K562 (cell line): Measurements from ENCODE around the gene DLX4. TPM values are rescaled to one million over a fixed set of nuclear protein-coding genes. Genes with fewer than 3 reads are reported as not detected.

Source experiments
- ATAC-seq: fragments of 200-7000 bp; cut with Tn5 transposase; 3 replicates; pipeline ENCODE4 v1.9.1; 2020; ENCODE audit warnings: moderate library complexity
- BruUV-seq: library from RNA; stranded (reverse); fragments of 400-500 nt; replicated peaks from 2 replicates; lab custom pipeline; 2021; lab: Mats Ljungman, UMichigan
- CTCF ChIA-PET: fragments of 300-600 bp; formaldehyde crosslinking; extraction: SDS; loops from one replicate; lab custom pipeline; 2021; ENCODE audit warnings: low intra/inter-chr PET ratio; lab: Yijun Ruan, JAX
- POLR2A ChIA-PET: fragments of 300-600, 350-650 bp; sonication (Branson Sonifier 250); formaldehyde crosslinking; extraction: SDS; loops from one replicate; lab custom pipeline; 2021; ENCODE audit warnings: antibody characterized with exemption, inconsistent platforms; lab: Yijun Ruan, JAX
- DNase-seq, 4 experiments: peaks; one replicate each; pipeline versions ENCODE4 v3.0.0 to v3.0.0-alpha.2; 2011 to 2018; ENCODE audit warnings: low spot score in 3 of 4, mixed read lengths in 3 of 4; ENCODE audit errors: extremely low read depth in 1 of 4
- FAIRE-seq: peaks from 2 replicates; lab custom pipeline; 2011; peaks lifted over from hg19 to GRCh38; lab: Jason Lieb, UNC
- H2AFZ ChIP-seq: 2 replicates; pipeline ENCODE4 v1.6.0; 2011; ENCODE audit warnings: low read depth, low read length, control low read depth, inconsistent platforms
- H3K27ac ChIP-seq: fragments of 200-600 bp; 3 replicates; pipeline ENCODE4 v1.8.0; 2011; ENCODE audit warnings: low read depth, mild to moderate bottlenecking, control low read depth, inconsistent platforms, low read length, moderate library complexity, mixed read lengths; ENCODE audit errors: extremely low read depth
- H3K27me3 ChIP-seq, 2 experiments: fragments of 300-600 bp in 1 of 2; 2 replicates in 1 of 2; 3 replicates in 1 of 2; pipeline versions ENCODE4 v1.6.0 to v1.8.0; 2011; ENCODE audit warnings: inconsistent platforms in 2 of 2, low read length in 2 of 2, mild to moderate bottlenecking in 1 of 2, mixed read lengths in 1 of 2, moderate library complexity in 1 of 2; ENCODE audit not compliant: control insufficient read depth in 2 of 2, insufficient read depth in 2 of 2
- H3K36me3 ChIP-seq: fragments of 300-600 bp; 3 replicates; pipeline ENCODE4 v1.8.0; 2011; ENCODE audit warnings: mild to moderate bottlenecking, low read length, inconsistent platforms; ENCODE audit not compliant: control insufficient read depth, insufficient read depth
- H3K4me1 ChIP-seq, 2 experiments: fragments of 200-600 bp in 1 of 2; replicated peaks in 1 of 2; 2 replicates in 1 of 2; 3 replicates in 1 of 2; pipeline versions ENCODE4 v1.5.1 to v1.8.0; 2011; ENCODE audit warnings: inconsistent platforms in 2 of 2, low read length in 2 of 2, mild to moderate bottlenecking in 1 of 2, mixed read lengths in 1 of 2, moderate library complexity in 1 of 2; ENCODE audit not compliant: control insufficient read depth in 2 of 2, insufficient read depth in 2 of 2
- H3K4me2 ChIP-seq: 2 replicates; pipeline ENCODE4 v1.6.1; 2011; ENCODE audit warnings: low read length, control low read depth, inconsistent platforms, mixed read lengths; ENCODE audit not compliant: insufficient read depth
- H3K4me3 ChIP-seq: fragments of 200-600 bp; sonication (generic), shearing (Covaris generic); 2 replicates; pipeline ENCODE4 v1.5.1; 2016; ENCODE audit warnings: control low read depth, inconsistent platforms
- H3K79me2 ChIP-seq: fragments of 200-600 bp; 3 replicates; pipeline ENCODE4 v1.8.0; 2011; ENCODE audit warnings: low read length, inconsistent platforms; ENCODE audit not compliant: control insufficient read depth, insufficient read depth
- H3K9ac ChIP-seq, 2 experiments: 2 replicates each; pipeline versions ENCODE4 v1.6.0 to v1.6.1; 2011; ENCODE audit warnings: low read depth in 2 of 2, low read length in 2 of 2, control low read depth in 1 of 2, inconsistent platforms in 1 of 2, mild to moderate bottlenecking in 1 of 2, mixed read lengths in 1 of 2; ENCODE audit not compliant: insufficient read depth in 1 of 2
- H3K9me1 ChIP-seq: one replicate; pipeline ENCODE4 v1.6.0; 2011; ENCODE audit warnings: inconsistent platforms, mild to moderate bottlenecking, low read length, moderate library complexity; ENCODE audit not compliant: control insufficient read depth, insufficient read depth
- H3K9me3 ChIP-seq: replicated peaks from 2 replicates; pipeline ENCODE4 v1.5.1; 2011; ENCODE audit warnings: low read depth, low read length, inconsistent platforms; ENCODE audit not compliant: control insufficient read depth, insufficient read depth
- H4K20me1 ChIP-seq: replicated peaks from 2 replicates; pipeline ENCODE4 v1.6.1; 2011; ENCODE audit warnings: low read length, inconsistent platforms, mixed read lengths; ENCODE audit not compliant: control insufficient read depth, insufficient read depth
- BCOR ChIP-seq: fragments of 450-650 bp; IDR thresholded peaks from 2 replicates; pipeline ENCODE4 v1.6.1; 2016
- CBX8 ChIP-seq: fragments of 200-600 bp; sonication (generic); IDR thresholded peaks from 2 replicates; pipeline ENCODE4 v1.6.1; 2012; ENCODE audit warnings: borderline replicate concordance, mixed run types, low read depth, mild to moderate bottlenecking, moderate library complexity, mixed read lengths, low read length, control low read depth, inconsistent platforms; ENCODE audit not compliant: poor library complexity, severe bottlenecking; ENCODE audit errors: extremely low read depth
- ETS1 ChIP-seq: conservative IDR thresholded peaks from 2 replicates; pipeline ENCODE4 v1.6.1; 2011; ENCODE audit warnings: low read depth, mild to moderate bottlenecking, low read length; ENCODE audit not compliant: control insufficient read depth
- FIP1L1 ChIP-seq: fragments of 200-400 bp; formaldehyde crosslinking; IDR thresholded peaks from 2 replicates; pipeline ENCODE4 v1.6.1; 2018; ENCODE audit warnings: mild to moderate bottlenecking, low read depth, low read length; ENCODE audit not compliant: poor library complexity, severe bottlenecking
- FOXJ2 ChIP-seq: fragments of 200-800 bp; sonication (Bioruptor generic); IDR thresholded peaks from 2 replicates; pipeline ENCODE4 v1.6.1; 2016; ENCODE audit warnings: missing genetic modification characterization, missing compliant biosample characterization
- KDM1A ChIP-seq, 2 experiments: fragments of 450-650 bp; IDR thresholded peaks; 2 replicates each; pipeline ENCODE4 v1.6.1; 2016; ENCODE audit warnings: mild to moderate bottlenecking in 2 of 2
- MAX ChIP-seq: sonication (generic); formaldehyde crosslinking; IDR thresholded peaks from 2 replicates; pipeline ENCODE4 v1.9.0; 2022; ENCODE audit warnings: mild to moderate bottlenecking, missing genetic modification reagents
- MNT ChIP-seq, 2 experiments: fragments of 450-650 bp; conservative IDR thresholded peaks; 2 replicates each; pipeline ENCODE4 v1.6.1; 2017; ENCODE audit warnings: mild to moderate bottlenecking in 2 of 2, moderate library complexity in 2 of 2
- MYNN ChIP-seq, 2 experiments: sonication (generic); formaldehyde crosslinking in 1 of 2; IDR thresholded peaks; 2 replicates each; pipeline versions ENCODE4 v1.5.0 to v1.6.1; 2016 to 2020; ENCODE audit warnings: antibody characterized with exemption in 1 of 2, missing genetic modification reagents in 1 of 2
- NCOA6 ChIP-seq: fragments of 450-650 bp; IDR thresholded peaks from 2 replicates; pipeline ENCODE4 v1.6.1; 2017; ENCODE audit warnings: mild to moderate bottlenecking
- POLR2A ChIP-seq: fragments of 450-650 bp; conservative IDR thresholded peaks from 2 replicates; pipeline ENCODE4 v1.6.1; 2016
- WGBS: fragments of 100-300 bp; shearing (Covaris generic); methylation state at CpG from one replicate; pipeline ENCODE4 v1.1.6; 2016; ENCODE audit warnings: low coverage, mixed read lengths; ENCODE audit not compliant: insufficient coverage; ENCODE audit errors: missing lambda C conversion rate; 5-methylcytosine and 5-hydroxymethylcytosine counted together
- in situ Hi-C: fragments of 300-500 bp; cut with MboI; formaldehyde crosslinking; loops from 4 replicates; pipeline ENCODE4 v1.15.0; 2018; ENCODE audit warnings: inconsistent platforms, mixed read lengths
- intact Hi-C: fragments of 100-400 bp; cut with micrococcal nuclease; formaldehyde crosslinking; loops from 2 replicates; pipeline ENCODE4 v1.14.2; 2022
- polyA plus RNA-seq, 8 experiments: library from polyadenylated mRNA; depleted of rRNA in 4 of 8; stranded (reverse) in 5 of 8; unstranded in 3 of 8; fragments of >200 nt; fragmentation: Nextera tagmentation in 2 of 8; fragmentation: Illumina TruSeq in 1 of 8; extraction: Ambion mirVana in 2 of 8; extraction: Trizol in 1 of 8; gene quantifications; 2 replicates each; pipeline versions ENCODE4 v1.2.1 to v1.2.3, GENCODE V29; 2011 to 2014; ENCODE audit warnings: inconsistent platforms in 1 of 8, missing spikeins in 1 of 8
- total RNA-seq, 7 experiments: library from RNA; depleted of rRNA in 6 of 7; stranded (reverse); fragments of >200 nt in 6 of 7; fragmentation: Illumina TruSeq in 2 of 7; extraction: Trizol in 2 of 7; gene quantifications; 2 replicates each; pipeline versions ENCODE4 v1.2.1 to v1.2.3, GENCODE V29; 2011 to 2021; ENCODE audit warnings: low replicate concordance in 1 of 7

DLX4 gene
- total and polyA plus RNA-seq, 9 of the 15 experiments (the other 6 are each of a cell fraction or from before 2014, with no cell fraction given) = 0.15 to 2.2 (median 0.58) TPM

GRCh38 chr17:49967205-49967604 lies 1.8 kb upstream of the DLX4 start (continued):
- TF ChIP-seq MAX (CRISPR knock-in tag) = no peak
- no peak for TF ChIP-seq CBX8
- no peak for TF ChIP-seq BCOR
- TF ChIP-seq POLR2A = no peak
- TF ChIP-seq FOXJ2 (tag) = no peak
- TF ChIP-seq NCOA6 = no peak

- no peak for FAIRE-seq
- H3K4me3 ChIP-seq = peak overlapping the region; percentile 49
- peak overlapping the region; percentile 75 for H3K4me2 ChIP-seq
- peaks cover 56 to 96% of the 10 kb centered on the region in 2 experiments for H3K27me3 ChIP-seq
- H3K79me2 ChIP-seq = no peaks in the 10 kb centered on the region
- no peaks in the 10 kb centered on the region for H3K9me3 ChIP-seq
- H3K36me3 ChIP-seq = no peaks in the 10 kb centered on the region
- H2AFZ ChIP-seq = peak overlapping the region; percentile 83
- BruUV-seq = no TSS peak
- peak overlapping the region in 1 of 2 experiments; percentile 94; a peak in 2 of 4 replicates for H3K9ac ChIP-seq
- 16% methylated on average over 10 of the region's 10 CpGs for WGBS
- ChIA-PET CTCF (interaction anchor here (0.8 kb wide), 1 partner anchor 31 kb away, joined by 7 read pairs; no protein-coding TSS in a partner anchor), POLR2A (interaction anchor here (0.6 kb wide), 1 partner anchor 398 kb away, joined by 3 read pairs; no protein-coding TSS in a partner anchor)
- H3K9me1 ChIP-seq = no peaks in the 10 kb centered on the region
- in situ Hi-C loops = no loop called here
- intact Hi-C loops = no loop called here
- peaks cover 4% of the 10 kb centered on the region; the same call in 1 of the 2 replicates for H4K20me1 ChIP-seq
- H3K27ac ChIP-seq = no peak overlapping the region
- DNase-seq = no peak
- peaks cover 0 to 37% of the 10 kb centered on the region in 2 experiments; a peak in 3 of 5 replicates for H3K4me1 ChIP-seq
- ATAC-seq = no peak
- TF ChIP-seq FIP1L1 = no peak
- no peak for TF ChIP-seq MYNN (IDR thresholded peaks at IDR 0.05)
- TF ChIP-seq MYNN (CRISPR knock-in tag; IDR thresholded peaks at IDR 0.05) = no peak
- no peak for TF ChIP-seq ETS1
- TF ChIP-seq MNT (conservative IDR thresholded peaks at IDR 0.05) = 0 out of 4 replicates have a peak, but pooled peaks of 1 of the 2 experiments have one; percentile 25
- TF ChIP-seq KDM1A (IDR thresholded peaks at IDR 0.05) = peak in 1 of 2 experiments; percentile 63; a peak in 1 of 4 replicates
Observed at GRCh38 chr17:49967621-49968404, 1.2 kb upstream of the DLX4 start.
